Right lobe of liver (tissue), 6 donors: ENCODE results near the gene LDLRAD3. TPM values are rescaled to one million over a fixed set of nuclear protein-coding genes. Genes with fewer than 3 reads are reported as not detected.

Source experiments
- ATAC-seq, 4 donors: fragments of 200-7000 bp; cut with Tn5 transposase; one replicate each; pipeline ENCODE4 v1.9.1; 2020; ENCODE audit warnings: mild to moderate bottlenecking in 4 of 4, moderate library complexity in 4 of 4
- DNase-seq, 3 donors: peaks; one replicate each; pipeline ENCODE4 v3.0.0-alpha.2; 2020
- H3K27ac ChIP-seq, 3 donors: fragments of 200-600 bp; one replicate each; pipeline ENCODE4 v1.8.0; 2022
- H3K27me3 ChIP-seq, 2 donors: fragments of 200-600 bp; one replicate each; pipeline ENCODE4 v1.8.0; 2022
- H3K36me3 ChIP-seq, 4 donors: fragments of 200-600 bp; sonication (generic) in 1 of 4; one replicate each; pipeline versions ENCODE4 v1.5.1 to v1.8.0; 2017 to 2022; ENCODE audit warnings: control low read depth in 1 of 4
- H3K4me1 ChIP-seq, 4 donors: fragments of 200-600 bp; sonication (generic) in 1 of 4; one replicate each; pipeline versions ENCODE4 v1.5.1 to v1.8.0; 2017 to 2022; ENCODE audit warnings: control low read depth in 1 of 4
- H3K4me3 ChIP-seq, 3 donors: fragments of 200-600 bp; one replicate each; pipeline ENCODE4 v1.8.0; 2022
- H3K9me3 ChIP-seq, 4 donors: fragments of 200-600 bp; sonication (generic) in 1 of 4; one replicate each; pipeline versions ENCODE4 v1.5.1 to v1.8.0; 2017 to 2022; ENCODE audit warnings: control low read depth in 1 of 4
- CTCF ChIP-seq, 4 donors: fragments of 200-600 bp in 3 of 4; fragments of 450-650 bp in 1 of 4; IDR thresholded peaks; one replicate each; pipeline versions ENCODE4 v1.5.1 to v1.8.0; 2016 to 2022; ENCODE audit warnings: antibody characterized with exemption in 4 of 4, mild to moderate bottlenecking in 2 of 4
- POLR2A ChIP-seq: fragments of 450-650 bp; IDR thresholded peaks from one replicate; pipeline ENCODE4 v1.6.1; 2017; ENCODE audit warnings: antibody characterized with exemption, mild to moderate bottlenecking
- WGBS: methylation state at CpG from one replicate; pipeline ENCODE4 v1.1.6; 2018; ENCODE audit warnings: low coverage, low lambda C conversion rate; ENCODE audit not compliant: insufficient coverage; ENCODE audit errors: missing lambda C conversion rate; 5-methylcytosine and 5-hydroxymethylcytosine counted together
- intact Hi-C, 2 donors: fragments of 100-400 bp; cut with DNase I; formaldehyde crosslinking; loops; one replicate each; pipeline versions ENCODE4 v1.11.2 to v1.14.1; 2022
- total RNA-seq, 6 experiments: library from RNA; depleted of rRNA in 2 of 6; stranded (reverse); fragments of >200 nt in 2 of 6; fragmentation: NEBNext Ultra II Directional in 3 of 6; extraction: Animal tissue kit (Norgen Biotek cat#: 25700) in 3 of 6; gene quantifications; one replicate each; pipeline versions ENCODE4 v1.1.0 to v1.2.4, GENCODE V29; 2016 to 2023
- donor health status: DM: no; HTN: yes; CAD: no.
- donor health status: DM: no; HTN: no; CAD: no.
- donor health status: DM: no; HTN: no; CAD: no.
- donor health status: DM: no; HTN: yes; CAD: no.
- donor health status: DM: no; HTN: yes; CAD: no.

The LDLRAD3 gene
- total RNA-seq, 6 experiments from 2014 or later = 0.62 to 3.3 (median 2.7) TPM

GRCh38 chr11:36149538-36150242 lies 205.8 kb downstream of the LDLRAD3 start:
- Histone ChIP-seq H3K27me3 (no peaks in the 10 kb centered on the region), H3K27ac (no peak overlapping the region), H3K36me3 (no peaks in the 10 kb centered on the region), H3K9me3 (no peaks in the 10 kb centered on the region), H3K4me1 (no peaks in the 10 kb centered on the region), H3K4me3 (no peak overlapping the region)
- WGBS = 18% methylated on average over 7 of the region's 8 CpGs
- intact Hi-C loops = no loop called here
- peak in 1 of 3 donors; percentile 37 for DNase-seq
- TF ChIP-seq CTCF (IDR thresholded peaks at IDR 0.05) = peak; percentile 29 to 45 (median 41)
- TF ChIP-seq POLR2A = no peak
- ATAC-seq = peak; percentile 61 to 90 (median 74)

DNA sequence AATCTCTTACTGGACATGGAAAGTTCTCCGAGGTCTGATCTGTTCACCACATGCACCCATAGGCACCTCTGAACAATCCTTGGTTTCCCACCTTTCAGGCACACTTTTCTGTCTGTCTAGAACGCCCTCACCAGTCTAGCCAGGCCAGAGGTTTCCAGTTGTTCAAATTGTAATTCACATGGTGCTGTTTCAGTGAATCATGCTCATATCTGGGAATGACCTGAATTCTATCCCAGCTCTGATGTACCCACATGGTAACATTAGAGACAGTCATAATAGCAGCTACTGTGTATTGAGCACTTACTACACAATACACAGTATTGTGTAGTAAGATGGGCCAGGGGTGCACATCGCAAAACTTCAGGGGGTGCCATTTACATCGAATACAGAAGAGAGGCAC lies 207.1 kb downstream of the LDLRAD3 start:
- ATAC-seq (no peak), DNase-seq (no peak)
- WGBS = 90% methylated on average over 4 of the region's 4 CpGs
- TF ChIP-seq CTCF (IDR thresholded peaks at IDR 0.05) (no peak), POLR2A (no peak)
- Histone ChIP-seq H3K27me3 (no peaks in the 10 kb centered on the region), H3K4me3 (no peak overlapping the region), H3K27ac (no peak overlapping the region), H3K36me3 (no peaks in the 10 kb centered on the region), H3K4me1 (no peaks in the 10 kb centered on the region), H3K9me3 (no peaks in the 10 kb centered on the region)
- intact Hi-C loops = no loop called here

- H3K4me1 ChIP-seq = no peaks in the 10 kb centered on the region
- no peaks in the 10 kb centered on the region for H3K9me3 ChIP-seq
- TF ChIP-seq CTCF (IDR thresholded peaks at IDR 0.05) = no peak
- no peak for TF ChIP-seq POLR2A
- WGBS = 74% methylated on average over 7 of the region's 7 CpGs
- H3K36me3 ChIP-seq = no peaks in the 10 kb centered on the region
- H3K27ac ChIP-seq = no peak overlapping the region
- no peaks in the 10 kb centered on the region for H3K27me3 ChIP-seq
- no peak overlapping the region for H3K4me3 ChIP-seq
- no peak for ATAC-seq
- DNase-seq = no peak
- intact Hi-C loops = no loop called here
Measured at GRCh38 chr11:36151933-36152580, 208.2 kb downstream of the LDLRAD3 start.

GRCh38 chr11:36153551-36153950 lies 209.7 kb downstream of the LDLRAD3 start:
- WGBS = 100% methylated on average over 2 of the region's 2 CpGs
- ATAC-seq = no peak

More at GRCh38 chr11:36153551-36153950, 209.7 kb downstream of the LDLRAD3 start:
- intact Hi-C loops = no loop called here
- Histone ChIP-seq H3K9me3 (no peaks in the 10 kb centered on the region), H3K4me1 (no peaks in the 10 kb centered on the region), H3K27me3 (no peaks in the 10 kb centered on the region), H3K27ac (no peak overlapping the region), H3K36me3 (no peaks in the 10 kb centered on the region), H3K4me3 (no peak overlapping the region)
- TF ChIP-seq POLR2A = no peak
- TF ChIP-seq CTCF (IDR thresholded peaks at IDR 0.05) = no peak
- no peak for DNase-seq
